ENCODE results near the gene CLEC3B. TPM values are rescaled to one million over a fixed set of nuclear protein-coding genes. Genes with fewer than 3 reads are reported as not detected.

Gene CLEC3B
- total RNA-seq, 3 donors from 2014 or later, result 14.7 to 24.0 (median 22.2) TPM

- ATAC-seq (peak; percentile 78), DNase-seq (no peak)
- no peaks in the 10 kb centered on the region for H3K36me3 ChIP-seq (ENCODE audit: low read depth)
- no peaks in the 10 kb centered on the region for H3K9me3 ChIP-seq
- intact Hi-C loops (cut with DNase I, micrococcal nuclease), result no loop called here
- H3K4me3 ChIP-seq, result no peak overlapping the region
- no peak for TF ChIP-seq CTCF (IDR thresholded peaks at IDR 0.05)
- peaks cover 19% of the 10 kb centered on the region for H3K4me1 ChIP-seq (ENCODE audit: low read depth)
Measured at GRCh38 chr3:45079715-45080114, 53.6 kb downstream of the CLEC3B start.

- Histone ChIP-seq H3K4me1 (ENCODE audit: low read depth) (peaks cover 19% of the 10 kb centered on the region), H3K9me3 (no peaks in the 10 kb centered on the region), H3K4me3 (no peak overlapping the region), H3K36me3 (ENCODE audit: low read depth) (no peaks in the 10 kb centered on the region)
- DNase-seq (no peak), ATAC-seq (no peak)
- intact Hi-C loops (cut with DNase I, micrococcal nuclease), result no loop called here
- no peak for TF ChIP-seq CTCF (IDR thresholded peaks at IDR 0.05)
Measured at GRCh38 chr3:45080824-45081223, 54.7 kb downstream of the CLEC3B start.

GRCh38 chr3:45081506-45082141 lies 55.5 kb downstream of the CLEC3B start:
- intact Hi-C loops (cut with DNase I, micrococcal nuclease), result no loop called here
- H3K4me1 ChIP-seq (ENCODE audit: low read depth), result peaks cover 19% of the 10 kb centered on the region
- ATAC-seq, result no peak
- no peak for TF ChIP-seq CTCF (IDR thresholded peaks at IDR 0.05)
- no peaks in the 10 kb centered on the region for H3K9me3 ChIP-seq
- no peak overlapping the region for H3K4me3 ChIP-seq
- H3K36me3 ChIP-seq (ENCODE audit: low read depth), result no peaks in the 10 kb centered on the region
- no peak for DNase-seq

GRCh38 chr3:45082142-45082538 lies 56.0 kb downstream of the CLEC3B start:
- Histone ChIP-seq H3K36me3 (ENCODE audit: low read depth) (no peaks in the 10 kb centered on the region), H3K4me1 (ENCODE audit: low read depth) (peaks cover 19% of the 10 kb centered on the region), H3K4me3 (no peak overlapping the region), H3K9me3 (no peaks in the 10 kb centered on the region)
- ATAC-seq (no peak), DNase-seq (no peak)
- intact Hi-C loops (cut with DNase I, micrococcal nuclease), result no loop called here
- no peak for TF ChIP-seq CTCF (IDR thresholded peaks at IDR 0.05)

GRCh38 chr3:45083023-45083422 lies 56.9 kb downstream of the CLEC3B start:
- ATAC-seq (no peak), DNase-seq (no peak)
- Histone ChIP-seq H3K36me3 (ENCODE audit: low read depth) (no peaks in the 10 kb centered on the region), H3K4me1 (ENCODE audit: low read depth) (peaks cover 19% of the 10 kb centered on the region), H3K4me3 (no peak overlapping the region), H3K9me3 (no peaks in the 10 kb centered on the region)
- intact Hi-C loops (cut with DNase I, micrococcal nuclease), result no loop called here
- TF ChIP-seq CTCF (IDR thresholded peaks at IDR 0.05), result no peak

GRCh38 chr3:45084361-45084760 lies 58.3 kb downstream of the CLEC3B start:
- H3K4me3 ChIP-seq, result no peak overlapping the region
- intact Hi-C loops (cut with DNase I, micrococcal nuclease), result no loop called here
- H3K36me3 ChIP-seq (ENCODE audit: low read depth), result no peaks in the 10 kb centered on the region
- no peak for TF ChIP-seq CTCF (IDR thresholded peaks at IDR 0.05)
- H3K9me3 ChIP-seq, result no peaks in the 10 kb centered on the region
- ATAC-seq (no peak), DNase-seq (no peak)
- H3K4me1 ChIP-seq (ENCODE audit: low read depth), result peaks cover 10% of the 10 kb centered on the region

Data from mucosa of descending colon (tissue), 3 donors.